ENCODE measurements around the gene KRT34. TPM values are rescaled to one million over a fixed set of nuclear protein-coding genes. Genes with fewer than 3 reads are reported as not detected.
A peak's percentile ranks its signal among the peaks of the same experiment; 100 is the strongest.

The KRT34 gene
- total RNA-seq, 1 experiment from 2014 or later: not detected

GRCh38 chr17:41418116-41418860 lies 36.2 kb upstream of the KRT34 start:
- peaks cover 67% of the 10 kb centered on the region for H3K4me1 Mint-ChIP-seq (ENCODE audit: low read depth, unreplicated experiment)
- no peaks in the 10 kb centered on the region for H3K9me3 Mint-ChIP-seq (ENCODE audit: low read depth, unreplicated experiment)
- no TSS peak for BruUV-seq (replicated peaks)
- peaks cover 10% of the 10 kb centered on the region for H3K36me3 Mint-ChIP-seq (ENCODE audit: insufficient read depth, unreplicated experiment)
- no peak for TF ChIP-seq CTCF (IDR thresholded peaks at IDR 0.05; ENCODE audit: unreplicated experiment)
- CTCF ChIA-PET: interaction anchor here (0.5 to 2.4 kb wide), 28 partner anchors 10 to 1707 kb away, joined by 3 to 38 read pairs (median 4); partner anchors contain the start of gene BRCA1
- intact Hi-C loops (cut with micrococcal nuclease; ENCODE audit: unreplicated experiment): loop anchor here (5.0 to 10.0 kb wide), 3 partner anchors 77 to 247 kb away; no protein-coding TSS in a partner anchor
- peak overlapping the region; percentile 29 for H3K4me3 Mint-ChIP-seq (ENCODE audit: low read depth, unreplicated experiment)
- DNase-seq: no peak
- peak overlapping the region; percentile 84 for H3K27ac Mint-ChIP-seq (ENCODE audit: unreplicated experiment)
- no peaks in the 10 kb centered on the region for H3K27me3 Mint-ChIP-seq (ENCODE audit: unreplicated experiment)

DNA sequence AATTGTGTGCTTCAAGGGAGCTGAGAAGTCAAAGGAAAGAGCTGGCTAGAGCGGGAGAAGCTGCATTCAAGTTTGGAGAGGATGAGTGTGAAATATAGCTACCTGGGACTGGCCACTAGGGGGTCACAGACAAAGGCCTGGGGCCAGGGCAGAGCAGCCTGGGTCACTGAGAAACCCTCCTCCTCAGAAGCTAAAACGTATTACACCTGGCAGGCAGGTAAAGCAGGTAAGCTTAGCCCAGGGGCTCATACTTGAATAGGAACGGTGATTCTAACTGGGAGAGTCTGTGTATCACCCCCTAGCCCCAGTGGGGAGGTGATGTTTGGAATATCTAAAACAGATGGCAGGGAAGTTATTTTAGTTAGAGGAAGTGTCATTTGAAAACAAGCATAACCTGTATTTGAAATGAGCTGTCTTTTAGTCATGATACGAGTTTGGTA lies 35.5 kb upstream of the KRT34 start:
- CTCF ChIA-PET: interaction anchor here (0.5 to 2.4 kb wide), 28 partner anchors 10 to 1708 kb away, joined by 3 to 38 read pairs (median 4); partner anchors contain the start of gene BRCA1
- H3K27ac Mint-ChIP-seq (ENCODE audit: unreplicated experiment): peak overlapping the region; percentile 84
- peak; percentile 72 for DNase-seq
- BruUV-seq (replicated peaks): no TSS peak
- no peaks in the 10 kb centered on the region for H3K9me3 Mint-ChIP-seq (ENCODE audit: low read depth, unreplicated experiment)
- H3K4me3 Mint-ChIP-seq (ENCODE audit: low read depth, unreplicated experiment): peak overlapping the region; percentile 29
- peaks cover 72% of the 10 kb centered on the region for H3K4me1 Mint-ChIP-seq (ENCODE audit: low read depth, unreplicated experiment)
- peak; percentile 91 for TF ChIP-seq CTCF (IDR thresholded peaks at IDR 0.05; ENCODE audit: unreplicated experiment)
- H3K36me3 Mint-ChIP-seq (ENCODE audit: insufficient read depth, unreplicated experiment): peaks cover 10% of the 10 kb centered on the region
- no peaks in the 10 kb centered on the region for H3K27me3 Mint-ChIP-seq (ENCODE audit: unreplicated experiment)
- intact Hi-C loops (cut with micrococcal nuclease; ENCODE audit: unreplicated experiment): loop anchor here (5.0 to 10.0 kb wide), 3 partner anchors 77 to 247 kb away; no protein-coding TSS in a partner anchor

GRCh38 chr17:41417127-41417526 lies 35.0 kb upstream of the KRT34 start:
- no peak for DNase-seq
- CTCF ChIA-PET: interaction anchor here (0.9 to 2.4 kb wide), 17 partner anchors 9 to 509 kb away, joined by 3 to 38 read pairs (median 6); no protein-coding TSS in a partner anchor
- no peak for TF ChIP-seq CTCF (IDR thresholded peaks at IDR 0.05; ENCODE audit: unreplicated experiment)
- Mint-ChIP-seq H3K9me3 (ENCODE audit: low read depth, unreplicated experiment) (no peaks in the 10 kb centered on the region), H3K4me1 (ENCODE audit: low read depth, unreplicated experiment) (peaks cover 72% of the 10 kb centered on the region), H3K27me3 (ENCODE audit: unreplicated experiment) (no peaks in the 10 kb centered on the region), H3K36me3 (ENCODE audit: insufficient read depth, unreplicated experiment) (peaks cover 10% of the 10 kb centered on the region), H3K27ac (ENCODE audit: unreplicated experiment) (peak overlapping the region; percentile 84), H3K4me3 (ENCODE audit: low read depth, unreplicated experiment) (peak overlapping the region; percentile 29)
- intact Hi-C loops (cut with micrococcal nuclease; ENCODE audit: unreplicated experiment): loop anchor here (5.0 to 10.0 kb wide), 3 partner anchors 78 to 248 kb away; no protein-coding TSS in a partner anchor
- no TSS peak for BruUV-seq (replicated peaks)

- intact Hi-C loops (cut with micrococcal nuclease; ENCODE audit: unreplicated experiment): loop anchor here (5.0 to 10.0 kb wide), 3 partner anchors 78 to 248 kb away; no protein-coding TSS in a partner anchor
- no peaks in the 10 kb centered on the region for H3K27me3 Mint-ChIP-seq (ENCODE audit: unreplicated experiment)
- BruUV-seq (replicated peaks): no TSS peak
- H3K27ac Mint-ChIP-seq (ENCODE audit: unreplicated experiment): peak overlapping the region; percentile 45
- H3K4me1 Mint-ChIP-seq (ENCODE audit: low read depth, unreplicated experiment): peaks cover 69% of the 10 kb centered on the region
- H3K9me3 Mint-ChIP-seq (ENCODE audit: low read depth, unreplicated experiment): no peaks in the 10 kb centered on the region
- no peak overlapping the region for H3K4me3 Mint-ChIP-seq (ENCODE audit: low read depth, unreplicated experiment)
- peaks cover 10% of the 10 kb centered on the region for H3K36me3 Mint-ChIP-seq (ENCODE audit: insufficient read depth, unreplicated experiment)
- no peak for TF ChIP-seq CTCF (IDR thresholded peaks at IDR 0.05; ENCODE audit: unreplicated experiment)
- no peak for DNase-seq
- CTCF ChIA-PET: interaction anchor here (1.2 to 2.4 kb wide), 5 partner anchors 13 to 132 kb away, joined by 3 to 11 read pairs (median 7); no protein-coding TSS in a partner anchor
Observed at GRCh38 chr17:41416479-41416878, 34.4 kb upstream of the KRT34 start.

Data from Calu3 (cell line).